Measurements from ENCODE around the gene GMEB2. TPM values are rescaled to one million over a fixed set of nuclear protein-coding genes. Genes with fewer than 3 reads are reported as not detected.
A peak's percentile ranks its signal among the peaks of the same experiment; 100 is the strongest.

The GMEB2 gene
- total RNA-seq, 1 donor from 2014 or later: 8.0 TPM

DNA sequence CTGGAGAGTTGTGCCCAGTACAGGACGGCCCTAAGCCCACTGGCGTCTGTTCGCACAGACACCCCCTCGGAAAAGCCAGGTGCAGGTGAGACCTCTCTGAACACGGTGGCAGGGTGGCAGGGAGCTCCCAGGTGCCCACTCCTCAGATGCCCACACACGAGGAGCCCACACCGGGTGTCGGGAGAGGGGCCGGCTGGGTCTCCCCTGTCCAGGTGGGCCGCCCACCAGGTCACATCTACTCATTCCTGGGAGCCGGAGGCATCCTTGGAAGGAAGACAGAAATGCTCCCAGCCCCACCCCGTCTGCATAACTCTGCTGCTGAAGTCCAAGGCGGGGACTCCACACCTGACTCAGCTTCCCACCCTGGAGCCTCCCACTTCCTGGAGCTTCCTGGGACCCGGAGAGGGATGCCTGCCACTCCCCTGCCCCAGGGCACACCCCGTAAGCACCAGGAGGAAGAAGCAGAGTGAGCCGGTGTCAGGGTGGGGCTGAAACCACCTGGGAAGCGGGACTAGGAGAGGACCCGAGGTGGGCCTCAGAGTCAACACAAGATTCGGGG is 81.9 kb downstream of the GMEB2 start:
- Histone ChIP-seq H3K4me3 (no peak overlapping the region), H3K27ac (no peak overlapping the region), H3K27me3 (no peaks in the 10 kb centered on the region), H4K20me1 (ENCODE audit: low read depth) (no peaks in the 10 kb centered on the region), H3K79me2 (ENCODE audit: low read depth) (no peaks in the 10 kb centered on the region), H3K9me3 (ENCODE audit: low read depth) (no peaks in the 10 kb centered on the region), H3F3A (ENCODE audit: low read depth) (no peaks in the 10 kb centered on the region), H3K4me2 (no peak overlapping the region), H3K36me3 (no peaks in the 10 kb centered on the region), H3K9ac (no peak overlapping the region), H2AFZ (replicated peaks) (no peak overlapping the region), H3K4me1 (no peaks in the 10 kb centered on the region)
- Mint-ChIP-seq H3K36me3 (no peaks in the 10 kb centered on the region), H3K4me1 (peaks cover 10% of the 10 kb centered on the region), H3K27ac (peak overlapping the region; percentile 82), H3K9me3 (no peaks in the 10 kb centered on the region), H3K4me3 (no peak overlapping the region), H3K27me3 (ENCODE audit: insufficient read depth, low read depth) (peaks cover 11% of the 10 kb centered on the region)
- DNase-seq (ENCODE audit: low spot score): no peak
- TF ChIP-seq EZH2phosphoT487 (IDR thresholded peaks at IDR 0.05) (no peak), EZH2 (IDR thresholded peaks at IDR 0.05) (no peak)
- TF ChIP-seq, protein P1, sequence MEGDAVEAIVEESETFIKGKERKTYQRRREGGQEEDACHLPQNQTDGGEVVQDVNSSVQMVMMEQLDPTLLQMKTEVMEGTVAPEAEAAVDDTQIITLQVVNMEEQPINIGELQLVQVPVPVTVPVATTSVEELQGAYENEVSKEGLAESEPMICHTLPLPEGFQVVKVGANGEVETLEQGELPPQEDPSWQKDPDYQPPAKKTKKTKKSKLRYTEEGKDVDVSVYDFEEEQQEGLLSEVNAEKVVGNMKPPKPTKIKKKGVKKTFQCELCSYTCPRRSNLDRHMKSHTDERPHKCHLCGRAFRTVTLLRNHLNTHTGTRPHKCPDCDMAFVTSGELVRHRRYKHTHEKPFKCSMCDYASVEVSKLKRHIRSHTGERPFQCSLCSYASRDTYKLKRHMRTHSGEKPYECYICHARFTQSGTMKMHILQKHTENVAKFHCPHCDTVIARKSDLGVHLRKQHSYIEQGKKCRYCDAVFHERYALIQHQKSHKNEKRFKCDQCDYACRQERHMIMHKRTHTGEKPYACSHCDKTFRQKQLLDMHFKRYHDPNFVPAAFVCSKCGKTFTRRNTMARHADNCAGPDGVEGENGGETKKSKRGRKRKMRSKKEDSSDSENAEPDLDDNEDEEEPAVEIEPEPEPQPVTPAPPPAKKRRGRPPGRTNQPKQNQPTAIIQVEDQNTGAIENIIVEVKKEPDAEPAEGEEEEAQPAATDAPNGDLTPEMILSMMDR (IDR thresholded peaks at IDR 0.05): no peak

DNA sequence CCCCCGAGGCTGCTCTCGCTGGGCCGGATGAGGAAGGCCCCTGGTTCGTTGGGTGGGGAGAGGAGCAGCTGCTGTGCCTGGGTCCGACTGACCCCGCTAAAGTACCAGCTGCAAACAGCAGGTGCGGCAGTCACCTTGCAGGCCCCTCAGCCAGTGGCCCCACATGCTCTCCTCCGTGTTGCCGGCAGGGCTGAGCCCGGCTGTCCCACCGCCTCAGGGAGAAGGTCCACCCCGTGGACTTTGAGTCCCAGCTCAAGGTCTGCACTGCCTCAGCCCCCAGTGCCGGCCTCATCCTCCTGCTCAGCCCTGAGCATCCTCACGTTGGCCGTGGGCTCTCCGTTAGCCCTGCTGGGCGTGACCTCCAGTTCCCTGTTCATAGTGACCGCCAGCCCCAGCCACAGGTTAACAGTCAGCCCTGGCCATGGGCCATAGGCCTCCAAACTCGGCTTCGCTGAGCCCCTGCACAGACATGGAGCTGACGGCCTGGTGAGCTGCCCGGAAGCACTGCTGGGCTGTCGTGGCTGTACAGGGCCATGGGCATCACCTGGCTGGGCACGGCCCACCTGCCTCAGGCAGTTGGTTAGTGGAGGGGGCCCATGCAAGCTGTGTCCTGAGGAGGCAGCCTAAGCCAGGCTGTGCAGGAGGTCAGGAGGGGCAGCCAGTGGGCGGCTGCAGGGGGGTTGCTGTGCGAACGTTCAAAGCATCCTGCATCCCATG is 82.5 kb downstream of the GMEB2 start:
- peaks cover 10% of the 10 kb centered on the region for H3K27me3 Mint-ChIP-seq (ENCODE audit: insufficient read depth, low read depth)
- Histone ChIP-seq H3K27ac (no peak overlapping the region), H3K9me3 (ENCODE audit: low read depth) (no peaks in the 10 kb centered on the region), H3K4me1 (no peaks in the 10 kb centered on the region), H3K9ac (no peak overlapping the region), H2AFZ (replicated peaks) (no peak overlapping the region), H3K4me2 (no peak overlapping the region), H3K4me3 (no peak overlapping the region), H3K79me2 (ENCODE audit: low read depth) (no peaks in the 10 kb centered on the region), H3K27me3 (no peaks in the 10 kb centered on the region), H3K36me3 (no peaks in the 10 kb centered on the region), H3F3A (ENCODE audit: low read depth) (no peaks in the 10 kb centered on the region), H4K20me1 (ENCODE audit: low read depth) (no peaks in the 10 kb centered on the region)
- peaks cover 8% of the 10 kb centered on the region for H3K4me1 Mint-ChIP-seq
- no peak for TF ChIP-seq EZH2 (IDR thresholded peaks at IDR 0.05)
- TF ChIP-seq EZH2phosphoT487 (IDR thresholded peaks at IDR 0.05): no peak
- TF ChIP-seq, protein P1 (IDR thresholded peaks at IDR 0.05): no peak
- no peaks in the 10 kb centered on the region for H3K36me3 Mint-ChIP-seq
- DNase-seq (ENCODE audit: low spot score): no peak
- H3K4me3 Mint-ChIP-seq: no peak overlapping the region
- no peak overlapping the region for H3K27ac Mint-ChIP-seq
- H3K9me3 Mint-ChIP-seq: no peaks in the 10 kb centered on the region

DNA sequence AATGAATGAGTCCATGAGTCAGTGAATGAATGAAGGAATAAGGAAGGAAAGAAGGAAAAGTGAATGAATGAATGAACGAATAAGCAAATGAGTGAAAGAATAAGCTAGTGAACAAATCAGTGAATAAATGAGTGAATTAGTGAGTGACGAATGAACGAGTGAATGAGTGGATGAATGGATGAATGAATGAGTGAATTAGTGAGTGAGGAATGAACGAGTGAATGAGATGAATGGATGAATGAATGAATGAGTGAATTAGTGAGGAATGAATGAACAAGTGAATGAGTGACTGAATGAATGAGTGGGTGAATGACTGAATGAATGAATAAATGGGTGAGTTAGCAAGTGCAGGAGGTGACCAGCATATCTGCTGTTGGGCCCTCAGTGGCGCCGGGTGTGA is 83.2 kb downstream of the GMEB2 start:
- Histone ChIP-seq H3K27me3 (no peaks in the 10 kb centered on the region), H3K4me2 (no peak overlapping the region), H3K27ac (no peak overlapping the region), H3K9me3 (ENCODE audit: low read depth) (no peaks in the 10 kb centered on the region), H3K79me2 (ENCODE audit: low read depth) (no peaks in the 10 kb centered on the region), H3K4me3 (no peak overlapping the region), H4K20me1 (ENCODE audit: low read depth) (no peaks in the 10 kb centered on the region), H3K36me3 (no peaks in the 10 kb centered on the region), H3F3A (ENCODE audit: low read depth) (no peaks in the 10 kb centered on the region), H2AFZ (replicated peaks) (no peak overlapping the region), H3K4me1 (no peaks in the 10 kb centered on the region), H3K9ac (no peak overlapping the region)
- DNase-seq (ENCODE audit: low spot score): no peak
- Mint-ChIP-seq H3K27ac (no peak overlapping the region), H3K36me3 (no peaks in the 10 kb centered on the region), H3K4me1 (peaks cover 6% of the 10 kb centered on the region), H3K9me3 (no peaks in the 10 kb centered on the region), H3K27me3 (ENCODE audit: insufficient read depth, low read depth) (peaks cover 9% of the 10 kb centered on the region), H3K4me3 (peak overlapping the region; percentile 3)
- TF ChIP-seq EZH2 (IDR thresholded peaks at IDR 0.05) (no peak), EZH2phosphoT487 (IDR thresholded peaks at IDR 0.05) (no peak)
- TF ChIP-seq, protein P1 (IDR thresholded peaks at IDR 0.05): no peak
